ENCODE results near the gene IVD. TPM values are rescaled to one million over a fixed set of nuclear protein-coding genes. Genes with fewer than 3 reads are reported as not detected.
A peak's percentile ranks its signal among the peaks of the same experiment; 100 is the strongest.

The IVD gene
- total RNA-seq, 1 experiment from 2014 or later, result 93.1 TPM

GRCh38 chr15:40444736-40445135 is 39.1 kb downstream of the IVD start:
- H3K27me3 Mint-ChIP-seq (ENCODE audit: low read depth), result no peaks in the 10 kb centered on the region
- H3K4me2 ChIP-seq (ENCODE audit: insufficient read depth, insufficient read length, low read length), result no peak overlapping the region
- no peak overlapping the region for H3K14ac ChIP-seq (ENCODE audit: insufficient read depth, low read length)

More at GRCh38 chr15:40444736-40445135, 39.1 kb downstream of the IVD start:
- Histone ChIP-seq H3K79me1 (ENCODE audit: insufficient read depth, low read depth, low read length, poor library complexity, severe bottlenecking) (peaks cover 8% of the 10 kb centered on the region), H4K91ac (ENCODE audit: insufficient read length, low read depth, low read length) (no peak overlapping the region), H3K18ac (ENCODE audit: insufficient read length, low read depth, low read length) (no peak overlapping the region), H3K56ac (ENCODE audit: insufficient read length, low read depth, low read length) (no peak overlapping the region), H3K4ac (ENCODE audit: low read depth, low read length) (no peak overlapping the region), H3T11ph (ENCODE audit: low read length) (no peak overlapping the region), H2BK12ac (ENCODE audit: insufficient read length, low read depth, low read length) (no peak overlapping the region), H3K23me2 (ENCODE audit: insufficient read length, low read depth, low read length, poor library complexity, severe bottlenecking) (peaks cover 7% of the 10 kb centered on the region), H3K27ac (ENCODE audit: insufficient read length, low read depth, low read length) (no peak overlapping the region), H3K79me2 (ENCODE audit: insufficient read depth, low read length) (peaks cover 55% of the 10 kb centered on the region; the same call in 1 of the 2 replicates), H3K9ac (ENCODE audit: extremely low read depth, insufficient read length, low read length) (no peak overlapping the region), H4K20me1 (ENCODE audit: control insufficient read depth, insufficient read depth, insufficient read length) (no peaks in the 10 kb centered on the region), H2BK15ac (ENCODE audit: low read depth, low read length) (no peak overlapping the region), H3K27me3 (ENCODE audit: insufficient read depth, low read length) (no peaks in the 10 kb centered on the region), H4K8ac (replicated peaks; ENCODE audit: insufficient read length, low read depth, low read length) (no peak overlapping the region), H2BK120ac (ENCODE audit: low read depth, low read length, poor library complexity, severe bottlenecking) (no peak overlapping the region), H2AK5ac (ENCODE audit: insufficient read length, low read length) (no peak overlapping the region), H2AFZ (ENCODE audit: low read length) (no peak overlapping the region), H3K23ac (ENCODE audit: insufficient read length, low read depth, low read length) (no peak overlapping the region), H3K4me1 (ENCODE audit: insufficient read depth, low read length) (peaks cover 20% of the 10 kb centered on the region), H4K5ac (ENCODE audit: insufficient read length, low read depth, low read length) (no peak overlapping the region), H2BK20ac (ENCODE audit: low read depth, low read length, poor library complexity, severe bottlenecking) (no peak overlapping the region), H2BK5ac (ENCODE audit: insufficient read length, low read length) (no peak overlapping the region), H3K9me3 (ENCODE audit: control insufficient read depth, low read depth, low read length) (no peaks in the 10 kb centered on the region)
- Mint-ChIP-seq H3K36me3 (ENCODE audit: insufficient read depth in 1 of 3, low read depth in 3 of 3) (peaks cover 0 to 31% (median 3%) of the 10 kb centered on the region in 3 experiments; a peak in 5 of 7 replicates), H3K4me1 (peaks cover 52% of the 10 kb centered on the region in 2 experiments), H3K9me3 (no peaks in the 10 kb centered on the region), H3K27ac (no peak overlapping the region; a peak in 1 of 7 replicates), H3K4me3 (peak overlapping the region; percentile 19 to 95; a peak in 3 of 5 replicates)
- DNase-seq, result no peak
- no CpG with 5 or more reads among the region's 5 CpGs for WGBS (ENCODE audit: extremely low coverage, insufficient read length, low lambda C conversion rate)
- TF ChIP-seq CTCF (conservative IDR thresholded peaks at IDR 0.05), result no peak
